ENCODE results near the gene AKAP13.
"Not testable (repeated sequence)": the region's sequence is repeated elsewhere in the genome, so short reads cannot be mapped to it uniquely, and the experiment has no call there.

The AKAP13 gene

GRCh38 chr15:85482894-85483293 lies 102.5 kb downstream of the AKAP13 start:
- no peak for FAIRE-seq
- TF ChIP-seq POLR2AphosphoS5 (IDR thresholded peaks at IDR 0.05; ENCODE audit: low read depth, low read length) (no peak), POLR2A (IDR thresholded peaks at IDR 0.05; ENCODE audit: low read depth, low read length) (no peak), TAF1 (IDR thresholded peaks at IDR 0.05; ENCODE audit: low read depth, low read length) (no peak), POU2F2 (IDR thresholded peaks at IDR 0.05; ENCODE audit: low read depth, low read length) (no peak), PAX5 (IDR thresholded peaks at IDR 0.05; ENCODE audit: insufficient read depth, low read length, severe bottlenecking) (no peak), SPI1 (IDR thresholded peaks at IDR 0.05; ENCODE audit: low read depth, low read length) (no peak)
- no peak for DNase-seq (ENCODE audit: insufficient read length, low spot score)

GRCh38 chr15:85483955-85484354 lies 103.6 kb downstream of the AKAP13 start:
- not testable (repeated sequence) for DNase-seq (ENCODE audit: insufficient read length, low spot score); FAIRE-seq

- not testable (repeated sequence) for DNase-seq (ENCODE audit: insufficient read length, low spot score); FAIRE-seq
Observed at GRCh38 chr15:85484923-85485322, 104.5 kb downstream of the AKAP13 start.

GRCh38 chr15:85485956-85486567 lies 105.7 kb downstream of the AKAP13 start:
- FAIRE-seq, result peak; percentile 93
- DNase-seq (ENCODE audit: insufficient read length, low spot score), result peak; percentile 40
- TF ChIP-seq POLR2AphosphoS5 (IDR thresholded peaks at IDR 0.05; ENCODE audit: low read depth, low read length), result no peak
- TF ChIP-seq SPI1 (IDR thresholded peaks at IDR 0.05; ENCODE audit: low read depth, low read length), result peak; percentile 27; the same call in 1 of the 2 replicates

GRCh38 chr15:85487796-85488195 lies 107.4 kb downstream of the AKAP13 start:
- DNase-seq (ENCODE audit: insufficient read length, low spot score), result not testable (repeated sequence)
- peak; percentile 26 for FAIRE-seq

GRCh38 chr15:85488997-85489396 lies 108.6 kb downstream of the AKAP13 start:
- DNase-seq (ENCODE audit: insufficient read length, low spot score) (no peak), FAIRE-seq (peak; percentile 81)
- TF ChIP-seq PAX5 (IDR thresholded peaks at IDR 0.05; ENCODE audit: insufficient read depth, low read length, severe bottlenecking) (no peak), TAF1 (IDR thresholded peaks at IDR 0.05; ENCODE audit: low read depth, low read length) (no peak), SPI1 (IDR thresholded peaks at IDR 0.05; ENCODE audit: low read depth, low read length) (no peak), POLR2A (IDR thresholded peaks at IDR 0.05; ENCODE audit: low read depth, low read length) (no peak), POLR2AphosphoS5 (IDR thresholded peaks at IDR 0.05; ENCODE audit: low read depth, low read length) (no peak), POU2F2 (IDR thresholded peaks at IDR 0.05; ENCODE audit: low read depth, low read length) (no peak)

GRCh38 chr15:85489773-85490493 lies 109.5 kb downstream of the AKAP13 start:
- FAIRE-seq, result peak; percentile 68
- no peak for DNase-seq (ENCODE audit: insufficient read length, low spot score)
- TF ChIP-seq SPI1 (IDR thresholded peaks at IDR 0.05; ENCODE audit: low read depth, low read length), result 0 out of 2 replicates have a peak, but pooled peaks have one; percentile 27
- no peak for TF ChIP-seq POLR2A (IDR thresholded peaks at IDR 0.05; ENCODE audit: low read depth, low read length)
- peak; percentile 77 for TF ChIP-seq PAX5 (IDR thresholded peaks at IDR 0.05; ENCODE audit: insufficient read depth, low read length, severe bottlenecking)
- TF ChIP-seq TAF1 (IDR thresholded peaks at IDR 0.05; ENCODE audit: low read depth, low read length), result no peak
- TF ChIP-seq POU2F2 (IDR thresholded peaks at IDR 0.05; ENCODE audit: low read depth, low read length), result no peak
- no peak for TF ChIP-seq POLR2AphosphoS5 (IDR thresholded peaks at IDR 0.05; ENCODE audit: low read depth, low read length)

- no peak for FAIRE-seq
- no peak for DNase-seq (ENCODE audit: insufficient read length, low spot score)
- TF ChIP-seq POU2F2 (IDR thresholded peaks at IDR 0.05; ENCODE audit: low read depth, low read length) (no peak), POLR2A (IDR thresholded peaks at IDR 0.05; ENCODE audit: low read depth, low read length) (no peak), PAX5 (IDR thresholded peaks at IDR 0.05; ENCODE audit: insufficient read depth, low read length, severe bottlenecking) (no peak), POLR2AphosphoS5 (IDR thresholded peaks at IDR 0.05; ENCODE audit: low read depth, low read length) (no peak), TAF1 (IDR thresholded peaks at IDR 0.05; ENCODE audit: low read depth, low read length) (no peak), SPI1 (IDR thresholded peaks at IDR 0.05; ENCODE audit: low read depth, low read length) (no peak)
Observed at GRCh38 chr15:85490856-85491255, 110.5 kb downstream of the AKAP13 start.

- DNase-seq (ENCODE audit: insufficient read length, low spot score), result no peak
- TF ChIP-seq PAX5 (IDR thresholded peaks at IDR 0.05; ENCODE audit: insufficient read depth, low read length, severe bottlenecking) (no peak), SPI1 (IDR thresholded peaks at IDR 0.05; ENCODE audit: low read depth, low read length) (no peak), POU2F2 (IDR thresholded peaks at IDR 0.05; ENCODE audit: low read depth, low read length) (no peak), TAF1 (IDR thresholded peaks at IDR 0.05; ENCODE audit: low read depth, low read length) (no peak), POLR2AphosphoS5 (IDR thresholded peaks at IDR 0.05; ENCODE audit: low read depth, low read length) (no peak), POLR2A (IDR thresholded peaks at IDR 0.05; ENCODE audit: low read depth, low read length) (no peak)
- peak; percentile 47 for FAIRE-seq
Observed at GRCh38 chr15:85491691-85492090, 111.3 kb downstream of the AKAP13 start.

GRCh38 chr15:85492406-85492805 lies 112.0 kb downstream of the AKAP13 start:
- no peak for TF ChIP-seq SPI1 (IDR thresholded peaks at IDR 0.05; ENCODE audit: low read depth, low read length)
- no peak for TF ChIP-seq PAX5 (IDR thresholded peaks at IDR 0.05; ENCODE audit: insufficient read depth, low read length, severe bottlenecking)
- TF ChIP-seq POLR2AphosphoS5 (IDR thresholded peaks at IDR 0.05; ENCODE audit: low read depth, low read length), result no peak
- TF ChIP-seq POLR2A (IDR thresholded peaks at IDR 0.05; ENCODE audit: low read depth, low read length), result no peak
- TF ChIP-seq POU2F2 (IDR thresholded peaks at IDR 0.05; ENCODE audit: low read depth, low read length), result no peak
- no peak for TF ChIP-seq TAF1 (IDR thresholded peaks at IDR 0.05; ENCODE audit: low read depth, low read length)
- FAIRE-seq, result no peak
- no peak for DNase-seq (ENCODE audit: insufficient read length, low spot score)

All from GM12891 (cell line).